Myocyte (in vitro differentiated cells): ENCODE results near the gene DLX6. TPM values are rescaled to one million over a fixed set of nuclear protein-coding genes. Genes with fewer than 3 reads are reported as not detected.

Source experiments
- DNase-seq: peaks from one replicate; pipeline ENCODE4 v3.0.0-alpha.2; 2012; ENCODE audit warnings: low read depth
- polyA plus RNA-seq: library from polyadenylated mRNA; unstranded; fragments of >200 nt; gene quantifications from one replicate; pipeline ENCODE4 v1.2.1, GENCODE V29; 2012; ENCODE audit warnings: missing spikeins
- total RNA-seq: library from RNA; depleted of rRNA; stranded (reverse); fragments of >200 nt; gene quantifications from 2 replicates; pipeline ENCODE4 v1.2.3, GENCODE V29; 2014

DLX6 gene
- 0.27 TPM in 1 of 2 replicates, not detected in the other for total RNA-seq
- polyA plus RNA-seq: 0.08 TPM

DNA sequence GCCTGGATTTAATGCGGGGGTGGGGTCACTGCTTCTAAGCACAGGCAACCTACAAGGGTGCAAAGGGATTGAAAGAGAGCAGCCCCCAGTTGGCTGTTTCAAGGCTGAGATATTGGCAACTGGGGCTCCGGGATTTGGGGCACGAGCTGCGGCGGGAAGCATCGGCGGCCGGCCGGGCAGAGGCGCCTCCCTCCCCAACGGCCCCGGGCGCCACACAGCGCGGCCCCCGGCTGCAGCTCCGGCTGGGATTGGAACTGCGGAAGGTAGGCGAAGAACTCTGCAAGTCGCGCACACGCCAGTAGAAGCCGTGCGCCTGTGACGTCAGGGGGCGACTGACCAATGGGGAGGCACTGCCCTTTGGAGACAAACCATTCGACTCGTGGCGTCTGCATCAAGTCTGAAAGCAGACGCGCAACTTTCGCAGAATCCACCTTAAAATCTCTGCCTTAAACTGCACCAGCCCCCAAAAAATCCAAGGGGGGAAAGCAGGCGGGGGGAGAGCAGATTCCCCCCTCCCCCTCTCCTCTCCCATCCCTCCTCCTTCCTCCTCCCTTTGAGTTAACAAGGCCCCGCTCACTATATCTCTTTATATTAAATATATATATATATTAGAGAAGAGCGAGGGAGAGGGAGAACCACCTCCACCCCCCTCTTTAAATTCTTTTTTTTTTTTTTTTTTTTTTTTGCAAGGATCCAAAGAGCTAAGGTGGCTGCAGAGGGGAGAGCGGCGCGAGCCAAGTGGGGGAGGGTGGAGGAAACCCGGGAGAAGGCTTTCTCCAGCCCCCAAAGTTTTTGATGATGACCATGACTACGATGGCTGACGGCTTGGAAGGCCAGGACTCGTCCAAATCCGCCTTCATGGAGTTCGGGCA, at the start of gene DLX6:
Gene DLX6 (plus strand): TSS at position 371 of the 872 bp plus-strand sequence. CDS start 425 bp downstream, at position 796.
- peak; percentile 80 for DNase-seq

DNA sequence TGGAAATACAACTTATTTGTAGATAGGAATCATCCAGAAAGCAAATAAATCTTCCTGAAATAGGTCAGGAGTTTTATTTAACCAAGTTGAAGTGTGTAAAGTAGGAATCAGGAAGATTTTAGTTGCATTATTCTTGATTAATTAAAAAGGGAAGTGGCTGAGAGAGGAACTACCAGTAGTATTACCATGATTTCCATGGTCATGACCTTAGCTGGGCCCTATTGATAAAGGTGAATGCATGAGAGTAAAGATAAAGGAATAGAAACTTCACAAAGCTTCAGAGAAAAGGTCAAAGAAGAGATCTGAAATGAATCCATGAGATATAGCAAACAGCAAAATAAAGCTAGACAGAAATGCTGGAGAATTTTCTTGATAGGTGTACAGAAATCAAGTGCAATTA, 46.2 kb upstream of the DLX6 start:
- DNase-seq: no peak

DNA sequence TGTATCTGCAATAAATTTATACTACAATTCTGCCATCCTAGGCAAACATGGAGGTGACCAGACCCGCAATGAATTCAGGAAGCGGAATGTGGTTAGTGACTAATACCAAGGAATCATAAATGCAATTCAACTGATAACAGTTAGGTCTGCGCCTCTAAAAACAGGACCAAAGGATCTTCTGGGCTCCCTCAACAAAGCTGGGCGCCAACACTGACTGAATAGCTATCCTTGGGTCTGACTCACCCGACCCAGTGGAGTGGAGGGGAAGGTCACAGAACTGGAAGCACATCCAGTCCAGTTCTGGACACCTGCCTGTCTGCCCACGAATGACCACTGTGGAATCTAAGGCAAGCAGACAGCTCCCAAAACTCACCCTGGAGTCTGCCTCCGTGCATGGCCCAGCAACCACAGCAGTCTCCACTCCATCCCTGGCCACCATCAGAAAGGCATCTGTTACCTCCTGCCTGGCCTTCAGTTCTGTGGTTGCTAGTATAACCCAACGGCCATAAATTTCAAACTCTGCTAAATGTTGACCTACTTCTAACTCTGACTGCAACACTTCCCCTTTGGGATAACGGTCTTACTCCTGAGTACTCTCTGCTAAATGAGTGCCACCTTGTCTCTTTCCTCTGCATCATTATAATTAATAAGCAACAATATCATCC, 43.0 kb upstream of the DLX6 start:
- peak; percentile 92 for DNase-seq

GRCh38 chr7:96968981-96969380, 36.4 kb upstream of the DLX6 start:
- DNase-seq: no peak

DNA sequence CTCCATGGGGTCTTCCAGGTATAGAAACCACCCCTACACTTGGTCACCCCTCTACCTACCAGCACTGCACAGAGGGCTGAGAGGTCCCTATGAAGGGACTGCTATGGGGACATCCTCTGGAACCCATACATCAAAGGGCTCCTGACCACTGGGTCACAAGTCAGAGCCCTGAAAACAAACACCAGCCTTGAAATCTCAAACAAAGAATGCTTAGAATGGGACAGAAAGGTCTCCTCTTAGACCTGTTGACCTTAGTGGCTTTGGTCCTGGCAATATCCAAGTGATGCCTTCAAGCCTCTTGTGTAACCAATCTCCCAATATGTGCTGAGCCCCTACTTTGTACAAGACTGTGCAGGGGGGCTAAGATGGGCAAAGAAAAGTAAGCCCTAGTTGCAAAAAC, 34.6 kb upstream of the DLX6 start:
- no peak for DNase-seq

- peak; percentile 37 for DNase-seq
Measured at GRCh38 chr7:96973986-96974385, 31.4 kb upstream of the DLX6 start.

GRCh38 chr7:96976106-96976505, 29.2 kb upstream of the DLX6 start:
- no peak for DNase-seq

DNA sequence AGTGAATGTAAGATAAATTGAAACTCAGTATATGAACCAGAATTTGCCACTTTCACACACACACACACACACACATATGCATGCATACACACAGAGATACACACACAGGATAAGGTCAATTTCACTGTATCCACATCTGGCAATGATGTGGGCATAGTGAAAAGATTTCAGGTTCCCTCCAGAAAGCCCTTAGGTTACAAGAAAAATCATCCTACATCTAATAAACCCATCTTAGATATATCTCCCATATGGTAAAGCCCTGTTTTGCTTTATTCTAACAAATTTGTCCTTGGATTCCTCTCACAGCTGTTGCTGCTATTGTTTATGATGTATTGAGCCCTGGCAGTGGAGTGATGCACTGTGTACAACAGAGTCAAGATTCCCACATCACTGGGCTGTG, 27.9 kb upstream of the DLX6 start:
- no peak for DNase-seq

GRCh38 chr7:96979551-96980276, 25.6 kb upstream of the DLX6 start:
- DNase-seq: no peak

DNA sequence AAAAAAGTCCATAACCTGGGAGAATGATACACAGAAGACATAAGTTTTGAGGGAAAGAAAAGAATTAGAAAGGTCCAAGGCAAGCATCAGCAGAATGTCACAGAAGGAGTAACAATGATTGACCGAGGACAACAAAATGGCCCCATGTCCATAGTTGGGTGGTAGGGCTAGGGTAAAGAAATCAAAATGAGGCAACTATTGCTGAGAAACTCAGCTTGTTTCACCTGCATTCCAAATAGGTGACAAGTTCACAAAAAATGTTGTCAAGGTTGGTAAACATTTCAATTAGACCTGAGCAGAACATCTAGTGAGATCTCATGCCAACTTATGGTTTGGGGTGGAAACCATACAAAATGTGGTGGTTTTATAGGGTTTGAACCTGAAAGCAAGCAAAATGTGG, 22.8 kb upstream of the DLX6 start:
- DNase-seq: no peak

DNA sequence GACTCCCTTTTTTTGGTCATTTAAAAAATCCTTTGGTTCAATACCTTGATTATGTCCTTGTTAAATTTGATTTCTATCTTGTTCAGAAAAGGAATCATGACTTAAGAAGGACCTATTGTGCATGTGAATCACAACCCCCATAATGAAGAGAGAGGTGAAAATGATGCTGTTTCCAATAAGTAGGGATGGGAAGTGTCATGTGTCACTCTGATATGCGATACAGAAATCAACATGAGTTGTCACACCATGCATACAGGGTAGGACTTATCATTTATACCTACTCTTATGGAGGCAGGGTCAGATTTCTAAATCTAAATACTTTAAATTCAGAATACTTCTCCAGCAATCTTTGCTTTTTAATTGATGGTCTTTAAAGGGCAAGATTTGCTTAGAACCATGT, 19.4 kb upstream of the DLX6 start:
- no peak for DNase-seq

GRCh38 chr7:96986901-96987300, 18.5 kb upstream of the DLX6 start:
- DNase-seq: no peak

DNA sequence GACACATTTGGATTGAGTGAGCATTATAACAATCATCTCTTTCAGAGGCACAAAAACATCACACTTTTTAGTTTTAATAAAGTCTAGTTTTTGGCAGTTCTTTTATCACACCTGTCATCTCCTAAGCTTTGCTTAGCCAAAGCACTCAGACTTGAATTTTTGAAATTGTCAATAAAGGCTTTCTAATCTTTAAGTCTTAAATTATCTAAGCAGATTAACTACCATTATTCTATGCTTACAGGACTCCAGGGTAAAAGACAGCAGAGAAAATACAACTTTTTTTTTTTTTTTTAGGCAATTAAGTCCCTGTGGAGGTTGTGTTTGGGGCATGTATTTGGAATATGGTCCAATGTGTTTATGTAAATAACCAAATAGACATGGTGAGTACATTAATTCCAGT, 17.6 kb upstream of the DLX6 start:
- no peak for DNase-seq

- DNase-seq: no peak
Measured at GRCh38 chr7:96989241-96989858, 16.0 kb upstream of the DLX6 start.

DNA sequence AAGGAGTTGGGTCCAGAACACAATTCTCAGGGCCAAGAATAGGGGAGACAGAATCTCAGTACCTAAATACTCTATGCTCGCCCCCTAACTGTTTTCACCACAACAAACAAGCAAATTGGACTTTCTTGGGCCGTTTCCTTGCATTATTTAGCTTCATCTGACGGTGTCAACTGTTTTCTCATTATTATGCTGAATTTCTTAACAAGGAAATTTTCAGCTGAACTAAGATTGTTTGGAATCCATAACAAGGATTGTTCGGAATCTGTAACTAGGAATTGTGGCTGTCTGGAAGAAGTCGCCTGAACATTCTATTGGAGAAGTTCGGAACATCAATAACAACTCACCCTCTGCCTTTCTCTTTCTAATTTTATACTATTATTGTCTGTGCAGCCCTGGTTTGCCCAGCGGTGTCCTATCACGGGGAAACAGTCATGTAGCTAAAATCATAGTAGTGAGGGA, 15.5 kb upstream of the DLX6 start:
- DNase-seq: no peak

GRCh38 chr7:96991546-96992191, 13.7 kb upstream of the DLX6 start:
- no peak for DNase-seq

DNA sequence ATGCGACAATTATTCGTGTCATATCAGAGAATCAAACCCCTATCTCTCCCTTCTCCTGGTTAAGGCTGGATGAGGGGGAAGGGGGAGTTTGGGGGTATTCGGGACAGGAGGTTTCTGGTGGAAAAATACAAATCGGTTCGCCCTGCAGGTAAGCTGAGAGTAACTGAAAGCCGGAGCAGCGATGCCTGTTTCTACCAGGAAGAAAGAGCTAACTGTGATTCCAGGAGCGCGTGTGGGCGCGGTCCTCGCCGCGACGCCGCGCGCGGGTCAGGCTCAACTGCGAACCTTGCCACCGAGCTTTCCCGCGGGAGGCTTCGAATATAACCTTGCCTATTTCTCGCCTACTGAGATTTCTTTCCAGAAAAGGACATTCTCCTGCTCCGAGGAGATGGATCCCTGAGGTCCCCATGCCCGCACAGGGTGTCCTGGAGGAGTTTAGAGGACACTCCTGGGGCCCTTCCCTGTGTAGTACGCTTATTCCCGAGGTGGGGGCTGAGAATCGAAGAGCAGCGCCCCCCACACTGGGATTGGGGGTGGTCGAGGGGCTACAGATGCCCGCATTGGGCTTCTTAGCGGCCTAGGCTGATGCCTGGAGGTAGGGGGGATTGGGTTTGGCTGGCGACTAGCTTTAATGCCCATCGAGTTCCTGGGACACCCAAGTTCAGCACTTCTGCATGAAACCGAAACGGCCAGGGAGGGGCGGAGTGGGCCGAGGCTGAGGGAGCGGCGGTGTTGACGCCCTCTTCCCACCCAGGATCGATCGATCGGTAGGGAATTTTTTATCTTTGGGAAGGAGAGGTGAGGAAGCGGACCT, 13.0 kb upstream of the DLX6 start:
- no peak for DNase-seq

DNA sequence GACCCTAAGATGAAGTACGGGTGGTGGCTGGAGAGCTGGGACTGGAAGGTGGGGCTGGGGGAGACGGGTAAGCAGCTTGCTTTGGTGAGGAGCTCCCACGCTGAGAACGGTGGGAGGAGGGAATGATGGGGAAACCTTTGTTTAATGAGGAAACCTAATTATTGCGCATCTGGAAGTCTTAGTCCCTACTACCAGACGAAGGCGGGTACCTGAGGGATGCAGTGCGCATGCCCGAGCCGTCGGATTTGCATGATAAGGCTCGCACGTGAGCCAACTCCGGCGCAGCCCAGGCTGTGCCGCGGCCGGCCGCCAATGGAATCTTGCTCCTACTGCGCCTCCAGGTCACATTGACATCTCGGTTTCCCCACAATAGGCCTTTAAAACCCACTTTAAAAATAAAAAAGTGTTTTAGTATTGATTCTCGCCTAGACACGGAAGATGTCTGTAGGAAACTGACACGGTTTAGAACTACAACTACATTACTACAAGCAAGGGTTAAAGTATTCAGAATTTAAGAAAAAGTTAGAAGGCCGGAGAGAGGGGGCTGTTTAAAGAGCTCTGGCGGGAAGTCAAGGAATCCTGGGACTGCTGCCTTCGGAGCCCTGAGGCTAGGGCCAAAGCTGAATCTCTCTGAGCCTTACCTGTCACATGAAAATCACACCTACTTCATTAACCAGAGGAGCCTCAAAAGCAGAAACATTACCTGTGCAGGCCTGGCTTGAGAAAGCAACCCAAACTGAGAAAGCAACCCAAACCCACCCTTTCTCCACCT, 12.1 kb upstream of the DLX6 start:
- no peak for DNase-seq

GRCh38 chr7:96993980-96994379, 11.4 kb upstream of the DLX6 start:
- no peak for DNase-seq
